Endometrial microvascular endothelial cells (primary cell): ENCODE data around the gene EXD3. TPM values are rescaled to one million over a fixed set of nuclear protein-coding genes. Genes with fewer than 3 reads are reported as not detected.
"Not testable (repeated sequence)": the region's sequence is repeated elsewhere in the genome, so short reads cannot be mapped to it uniquely, and the experiment has no call there.

ENCODE experiments used
- in situ Hi-C: cut with HindIII; loops from 2 replicates; pipeline ENCODE4 v1.10.0; 2017; ENCODE audit warnings: low sequenced_read_pairs, low pct_unique_long_range_greater_than_20kb; ENCODE audit errors: inconsistent ontology term
- total RNA-seq: library from RNA; depleted of rRNA; stranded (reverse); fragments of >200 nt; gene quantifications from one replicate; pipeline ENCODE4 v1.2.3, GENCODE V29; 2015; ENCODE audit errors: inconsistent ontology term

EXD3 gene
- total RNA-seq, 1 donor from 2014 or later, result 4.0 TPM

- in situ Hi-C loops, result no loop called here
These were observed 5.6 kb downstream of the EXD3 start for GRCh38 chr9:137417161-137418021.

- in situ Hi-C loops, result no loop called here
These were observed 6.3 kb downstream of the EXD3 start for GRCh38 chr9:137416563-137417151.

GRCh38 chr9:137416006-137416562, 6.9 kb downstream of the EXD3 start:
- in situ Hi-C loops, result no loop called here

DNA sequence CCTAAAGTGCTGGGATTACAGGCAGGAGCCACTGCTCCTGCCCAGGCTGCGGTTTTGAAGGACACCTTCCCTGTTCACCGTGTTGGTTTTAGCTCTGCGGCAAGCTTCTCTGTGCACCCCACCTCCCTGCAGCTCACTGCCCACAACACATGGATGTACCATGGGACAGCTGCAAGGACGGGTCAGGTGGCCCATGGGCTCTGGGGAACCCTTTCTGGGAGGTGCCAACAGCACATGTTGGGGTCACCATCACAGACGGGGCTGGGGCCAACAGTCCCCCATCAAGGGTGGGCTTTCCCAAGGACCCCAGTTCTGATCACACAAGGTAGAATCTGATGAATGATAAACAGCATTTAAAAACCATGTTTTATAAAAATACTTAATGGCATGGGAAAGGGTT, 7.5 kb downstream of the EXD3 start:
- in situ Hi-C loops, result no loop called here

DNA sequence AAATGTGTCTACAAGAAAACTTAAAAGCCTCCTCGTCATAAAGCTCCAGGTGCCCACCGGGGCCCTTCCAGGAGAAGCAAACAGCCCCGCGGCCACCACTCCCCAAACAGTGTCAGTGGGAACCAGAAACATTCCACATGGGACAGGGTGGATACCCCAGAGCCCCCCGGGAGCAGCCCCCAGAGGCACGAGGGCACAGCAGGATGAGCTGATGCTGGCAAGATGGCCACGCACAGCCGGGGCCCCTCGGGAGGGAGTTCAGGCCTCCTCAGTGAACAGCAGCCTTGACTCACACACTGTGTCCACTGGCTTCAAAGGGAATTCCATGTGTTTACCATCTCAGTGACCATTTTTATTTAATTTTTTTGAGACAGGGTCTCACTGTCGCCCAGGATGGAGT, 10.5 kb downstream of the EXD3 start:
- in situ Hi-C loops, result no loop called here

- in situ Hi-C loops, result no loop called here
These were observed 11.1 kb downstream of the EXD3 start for GRCh38 chr9:137411645-137412380.

GRCh38 chr9:137411260-137411644, 11.7 kb downstream of the EXD3 start:
- in situ Hi-C loops, result no loop called here

DNA sequence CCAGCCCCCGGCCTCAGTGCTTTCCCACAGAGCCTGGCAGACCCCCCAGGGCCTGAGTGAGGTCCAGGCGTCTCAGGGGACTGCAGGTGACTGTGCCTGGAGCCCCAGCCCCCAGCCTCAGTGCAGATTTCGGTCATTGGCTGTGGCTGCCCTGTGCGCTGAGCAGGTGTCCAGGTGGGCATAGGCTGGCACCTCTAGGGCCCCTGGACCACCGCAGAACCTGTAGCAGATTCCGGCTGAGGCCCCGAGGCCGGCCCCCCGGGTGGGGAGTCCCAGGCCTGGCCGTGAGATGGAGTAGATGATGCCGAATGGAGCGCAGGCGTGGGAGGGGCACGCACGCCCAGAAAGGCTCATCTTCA, 12.1 kb downstream of the EXD3 start:
- in situ Hi-C loops, result no loop called here

DNA sequence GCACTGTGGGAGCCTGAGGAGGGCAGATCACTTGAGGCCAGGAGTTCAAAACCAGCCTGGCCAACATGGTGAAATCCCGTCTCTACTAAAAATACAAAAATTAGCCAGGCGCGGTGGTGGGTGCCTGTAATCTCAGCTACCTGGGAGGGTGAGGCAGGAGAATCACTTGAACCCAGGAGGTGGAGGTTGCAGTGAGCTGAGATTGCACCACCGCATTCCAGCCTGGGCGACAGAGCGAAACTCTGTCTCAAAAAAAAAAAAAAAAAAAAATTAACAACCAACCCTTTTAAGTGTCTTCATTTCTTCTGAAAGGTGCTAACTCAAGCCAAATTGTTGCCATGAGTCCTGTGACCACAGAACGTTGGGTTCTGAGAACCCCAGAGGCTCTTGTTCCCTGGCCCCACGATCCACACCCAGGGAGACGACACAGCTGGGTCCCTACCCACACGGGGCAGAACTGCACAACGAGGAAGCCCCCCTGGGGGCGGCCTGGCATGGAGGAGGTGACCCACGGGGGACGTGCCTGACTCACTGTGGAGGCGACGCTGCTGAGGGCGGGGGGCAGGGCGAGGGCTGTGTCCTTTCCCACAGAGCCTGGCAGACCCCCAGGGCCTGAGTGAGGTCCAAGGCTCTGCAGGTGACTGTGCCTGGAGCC, 12.6 kb downstream of the EXD3 start:
- in situ Hi-C loops, result not testable (repeated sequence)

- in situ Hi-C loops, result no loop called here
These were observed 13.4 kb downstream of the EXD3 start for GRCh38 chr9:137409515-137409914.

GRCh38 chr9:137408651-137409405, 14.1 kb downstream of the EXD3 start:
- in situ Hi-C loops, result no loop called here

- in situ Hi-C loops, result no loop called here
These were observed 15.2 kb downstream of the EXD3 start for GRCh38 chr9:137407590-137408300.

- in situ Hi-C loops, result no loop called here
These were observed 15.9 kb downstream of the EXD3 start for GRCh38 chr9:137406876-137407589.

DNA sequence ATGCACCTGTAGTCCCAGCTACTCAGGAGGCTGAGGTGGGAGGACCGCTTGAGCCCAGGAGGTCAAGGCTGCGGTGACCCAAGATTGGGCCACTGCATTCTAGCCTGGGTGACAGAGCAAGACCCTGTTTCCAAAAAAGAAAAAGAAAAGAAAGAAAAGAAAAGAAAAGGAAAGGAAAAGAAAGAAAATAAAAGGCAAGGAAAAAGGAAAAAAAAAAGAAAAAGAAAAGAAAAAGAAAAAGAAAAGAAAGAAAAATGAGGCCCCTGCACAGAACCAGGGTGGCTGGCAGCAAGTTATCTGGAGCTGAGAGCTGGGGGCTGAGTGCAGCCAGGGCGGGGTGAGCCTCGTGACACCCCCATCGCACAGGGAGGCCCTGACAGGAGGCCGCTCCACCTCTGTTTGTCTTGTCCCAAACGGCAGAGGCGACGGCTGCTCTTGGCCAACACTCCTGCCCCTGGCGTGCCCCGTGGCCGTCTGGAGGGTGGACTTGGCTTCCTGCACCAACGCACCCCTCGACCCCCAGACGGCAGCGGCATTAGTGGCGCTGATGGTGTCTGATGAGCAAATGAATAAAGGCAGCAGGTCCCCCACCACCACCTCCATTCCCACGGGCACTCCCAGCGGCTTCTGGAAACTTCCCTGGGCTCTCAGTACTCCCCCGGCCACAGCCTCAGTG, 16.7 kb downstream of the EXD3 start:
- in situ Hi-C loops, result no loop called here

GRCh38 chr9:137405677-137406081, 17.3 kb downstream of the EXD3 start:
- in situ Hi-C loops, result no loop called here

DNA sequence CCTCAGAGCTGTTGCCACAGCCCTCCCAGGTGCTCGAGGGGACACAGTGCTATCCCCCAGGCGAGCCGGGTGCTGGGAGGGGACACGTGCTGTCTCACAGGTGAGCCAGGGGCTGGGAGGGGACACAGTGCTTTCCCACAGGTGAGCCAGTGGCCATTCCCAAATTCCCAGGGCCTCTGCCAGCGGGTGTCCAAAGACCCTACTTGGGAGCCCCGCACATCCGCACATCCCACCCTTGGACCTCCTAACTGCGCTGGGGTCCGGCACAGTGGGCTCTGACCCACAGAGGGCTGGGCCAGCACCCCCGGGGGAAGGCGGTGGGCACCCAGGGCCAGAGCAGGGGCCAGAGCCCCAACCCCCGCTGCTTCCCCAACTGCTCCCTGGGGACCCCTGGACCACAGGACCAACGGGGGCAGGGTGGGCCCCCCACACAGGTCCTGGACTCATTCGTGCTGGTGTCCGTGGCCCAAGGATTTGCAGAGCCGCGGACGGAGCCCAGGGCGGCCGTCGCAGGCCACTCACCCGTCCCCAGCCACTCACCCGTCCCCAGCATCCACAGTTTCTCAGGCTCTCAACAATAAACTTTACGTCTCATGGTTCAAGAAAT, 17.9 kb downstream of the EXD3 start:
- in situ Hi-C loops, result no loop called here
